H1 (cell line): ENCODE results near the gene TMEM45A. TPM values are rescaled to one million over a fixed set of nuclear protein-coding genes. Genes with fewer than 3 reads are reported as not detected.

ENCODE experiments used
- CTCF ChIA-PET: fragments of 300-600 bp; sonication (Branson Sonifier 250); formaldehyde crosslinking; loops from one replicate; lab custom pipeline; 2021; ENCODE audit not compliant: partially characterized antibody; lab: Charles Lee
- POLR2A ChIA-PET: fragments of 300-600 bp; sonication (Branson Sonifier 250); formaldehyde crosslinking; loops from one replicate; lab custom pipeline; 2021; ENCODE audit warnings: inconsistent platforms; ENCODE audit not compliant: partially characterized antibody; lab: Charles Lee
- DNase-seq, 2 experiments: peaks; one replicate each; pipeline versions ENCODE4 v3.0.0 to v3.0.0-alpha.2; 2010 to 2022; ENCODE audit warnings: low spot score in 2 of 2, low read depth in 1 of 2, mixed read lengths in 1 of 2
- FAIRE-seq: peaks from 2 replicates; lab custom pipeline; 2011; peaks lifted over from hg19 to GRCh38; lab: Jason Lieb, UNC
- H2AFZ ChIP-seq: 2 replicates; pipeline ENCODE4 v1.8.1; 2012; ENCODE audit warnings: low read length, inconsistent platforms
- H2AK5ac ChIP-seq: 2 replicates; pipeline ENCODE4 v1.6.1; 2013; ENCODE audit warnings: low read depth, low read length
- H2BK120ac ChIP-seq: replicated peaks from 2 replicates; pipeline ENCODE3; 2013; ENCODE audit warnings: low read depth, low read length, inconsistent platforms
- H2BK12ac ChIP-seq: 2 replicates; pipeline ENCODE4 v1.6.1; 2013; ENCODE audit warnings: low read depth, low read length
- H2BK15ac ChIP-seq: 2 replicates; pipeline ENCODE4 v1.6.1; 2013; ENCODE audit warnings: low read length
- H2BK20ac ChIP-seq: 2 replicates; pipeline ENCODE4 v1.6.1; 2013; ENCODE audit warnings: low read length
- H2BK5ac ChIP-seq: 2 replicates; pipeline ENCODE4 v1.6.1; 2013; ENCODE audit warnings: low read depth, low read length
- H3K14ac ChIP-seq: 2 replicates; pipeline ENCODE4 v1.6.1; 2013; ENCODE audit warnings: inconsistent platforms; ENCODE audit not compliant: insufficient read length
- H3K18ac ChIP-seq: 2 replicates; pipeline ENCODE4 v1.6.1; 2013; ENCODE audit warnings: low read length; ENCODE audit errors: extremely low read depth
- H3K23ac ChIP-seq: 2 replicates; pipeline ENCODE4 v1.6.1; 2013; ENCODE audit warnings: inconsistent platforms; ENCODE audit not compliant: insufficient read length
- H3K23me2 ChIP-seq: 2 replicates; pipeline ENCODE4 v1.6.1; 2013; ENCODE audit warnings: low read depth, low read length
- H3K27ac ChIP-seq: 2 replicates; pipeline ENCODE4 v1.6.1; 2011; ENCODE audit warnings: low read depth, low read length, inconsistent platforms
- H3K27me3 ChIP-seq, 4 experiments: replicated peaks in 1 of 4; 1 replicate in 1 of 4; 2 replicates in 3 of 4; pipeline versions ENCODE4 v1.6.1 to v1.8.1; 2011 to 2013; ENCODE audit warnings: low read length in 3 of 4, mild to moderate bottlenecking in 3 of 4, inconsistent platforms in 2 of 4, mixed read lengths in 2 of 4, moderate library complexity in 1 of 4; ENCODE audit not compliant: control insufficient read depth in 3 of 4, insufficient read depth in 3 of 4; ENCODE audit errors: extremely low read depth in 1 of 4
- H3K36me3 ChIP-seq, 4 experiments: 2 replicates each; pipeline versions ENCODE4 v1.6.1 to v1.8.1; 2011 to 2013; ENCODE audit warnings: mild to moderate bottlenecking in 4 of 4, low read length in 3 of 4, moderate library complexity in 2 of 4, control low read depth in 1 of 4, inconsistent platforms in 1 of 4; ENCODE audit not compliant: insufficient read depth in 4 of 4, control insufficient read depth in 2 of 4
- H3K4ac ChIP-seq: replicated peaks from 2 replicates; pipeline ENCODE3; 2013; ENCODE audit warnings: low read length, low read depth, mixed read lengths, inconsistent platforms; ENCODE audit not compliant: insufficient read length
- H3K4me1 ChIP-seq, 4 experiments: replicated peaks in 1 of 4; 1 replicate in 1 of 4; 2 replicates in 3 of 4; pipeline versions ENCODE4 v1.6.1 to v1.8.1; 2011 to 2013; ENCODE audit warnings: low read length in 3 of 4, inconsistent platforms in 2 of 4, mixed read lengths in 1 of 4; ENCODE audit not compliant: insufficient read depth in 4 of 4, control insufficient read depth in 3 of 4
- H3K4me2 ChIP-seq, 2 experiments: 2 replicates each; pipeline versions ENCODE4 v1.6.1 to v1.8.1; 2011 to 2013; ENCODE audit warnings: low read depth in 2 of 2, low read length in 2 of 2, control low read depth in 1 of 2, inconsistent platforms in 1 of 2, mild to moderate bottlenecking in 1 of 2; ENCODE audit not compliant: insufficient read depth in 1 of 2
- H3K4me3 ChIP-seq, 4 experiments: fragments of 200-600, 300-600 bp in 1 of 4; sonication (generic), shearing (Covaris generic), sonication (Bioruptor Twin) in 1 of 4; 2 replicates each; pipeline versions ENCODE4 v1.5.1 to v1.8.1; 2011 to 2016; ENCODE audit warnings: low read length in 4 of 4, low read depth in 3 of 4, control low read depth in 2 of 4, inconsistent platforms in 2 of 4, mild to moderate bottlenecking in 2 of 4, mixed read lengths in 1 of 4, moderate library complexity in 1 of 4; ENCODE audit not compliant: insufficient read depth in 2 of 4; ENCODE audit errors: extremely low read depth in 1 of 4
- H3K56ac ChIP-seq: replicated peaks from 2 replicates; pipeline ENCODE3; 2013; ENCODE audit warnings: low read depth, mild to moderate bottlenecking, mixed read lengths, low read length, inconsistent platforms; ENCODE audit not compliant: insufficient read length
- H3K79me1 ChIP-seq: 2 replicates; pipeline ENCODE4 v1.6.1; 2013; ENCODE audit warnings: low read depth, low read length, control low read depth
- H3K79me2 ChIP-seq, 2 experiments: 2 replicates each; pipeline versions ENCODE4 v1.6.1 to v1.8.1; 2012 to 2013; ENCODE audit warnings: low read length in 2 of 2, mild to moderate bottlenecking in 2 of 2, inconsistent platforms in 1 of 2; ENCODE audit not compliant: insufficient read depth in 2 of 2, control insufficient read depth in 1 of 2
- H3K9ac ChIP-seq, 4 experiments: replicated peaks in 1 of 4; 1 replicate in 1 of 4; 2 replicates in 3 of 4; pipeline versions ENCODE4 v1.6.1 to v1.8.1; 2011 to 2013; ENCODE audit warnings: low read depth in 3 of 4, low read length in 3 of 4, control low read depth in 2 of 4, mild to moderate bottlenecking in 2 of 4, moderate library complexity in 2 of 4, inconsistent platforms in 1 of 4; ENCODE audit errors: extremely low read depth in 1 of 4
- H3K9me3 ChIP-seq, 2 experiments: 2 replicates each; pipeline versions ENCODE4 v1.6.1 to v1.8.1; 2012 to 2013; ENCODE audit warnings: mild to moderate bottlenecking in 2 of 2, moderate library complexity in 2 of 2, control low read depth in 1 of 2, inconsistent platforms in 1 of 2, low read depth in 1 of 2, low read length in 1 of 2, mixed read lengths in 1 of 2; ENCODE audit not compliant: insufficient read depth in 2 of 2
- H4K20me1 ChIP-seq, 2 experiments: replicated peaks in 1 of 2; 2 replicates each; pipeline versions ENCODE3 to v1.8.1; 2011 to 2013; ENCODE audit warnings: inconsistent platforms in 2 of 2, low read length in 2 of 2, mild to moderate bottlenecking in 1 of 2; ENCODE audit not compliant: insufficient read depth in 2 of 2, control insufficient read depth in 1 of 2
- H4K5ac ChIP-seq: 2 replicates; pipeline ENCODE4 v1.6.1; 2013; ENCODE audit warnings: low read length, low read depth, mixed read lengths, inconsistent platforms; ENCODE audit not compliant: insufficient read length
- H4K8ac ChIP-seq: 2 replicates; pipeline ENCODE4 v1.8.0; 2013; ENCODE audit warnings: mild to moderate bottlenecking, moderate library complexity, low read length, inconsistent platforms; ENCODE audit not compliant: insufficient read depth; ENCODE audit errors: extremely low read depth
- H4K91ac ChIP-seq: replicated peaks from 2 replicates; pipeline ENCODE3; 2013; ENCODE audit warnings: low read length, mixed read lengths, inconsistent platforms; ENCODE audit not compliant: insufficient read length
- ATF3 ChIP-seq: IDR thresholded peaks from 2 replicates; pipeline ENCODE4 v1.6.1; 2011; ENCODE audit warnings: low read depth, mild to moderate bottlenecking, low read length; ENCODE audit not compliant: insufficient read depth
- CBX8 ChIP-seq: fragments of 300-800, 300-1000 bp; sonication (generic); IDR thresholded peaks from 2 replicates; pipeline ENCODE4 v1.7.1; 2016; ENCODE audit warnings: low read depth, low read length, borderline replicate concordance
- CHD1 ChIP-seq: IDR thresholded peaks from 2 replicates; pipeline ENCODE4 v1.6.1; 2012; ENCODE audit warnings: low read depth, low read length, improper control_type of control experiment
- CTCF ChIP-seq, 3 experiments: IDR thresholded peaks; 1 replicate in 2 of 3; 2 replicates in 1 of 3; pipeline versions ENCODE4 v1.5.1 to v1.6.1; 2011; ENCODE audit warnings: low read length in 3 of 3, mild to moderate bottlenecking in 3 of 3, inconsistent platforms in 2 of 3, low read depth in 1 of 3, moderate library complexity in 1 of 3; ENCODE audit not compliant: insufficient read depth in 1 of 3; ENCODE audit errors: control extremely low read depth in 1 of 3
- EGR1 ChIP-seq: IDR thresholded peaks from 2 replicates; pipeline ENCODE4 v1.6.1; 2011; ENCODE audit warnings: low read depth, low read length, borderline replicate concordance
- PHF8 ChIP-seq: fragments of 200-600 bp; sonication (generic); conservative IDR thresholded peaks from 2 replicates; pipeline ENCODE4 v1.7.1; 2012; ENCODE audit warnings: low read depth, mild to moderate bottlenecking, inconsistent platforms, low read length, moderate library complexity
- RNF2 ChIP-seq: fragments of 200-900, 300-1000 bp; sonication (generic); IDR thresholded peaks from 2 replicates; pipeline ENCODE4 v1.7.1; 2016; ENCODE audit warnings: borderline replicate concordance, low read depth, mild to moderate bottlenecking, antibody characterized with exemption, low read length; ENCODE audit not compliant: poor library complexity, severe bottlenecking; ENCODE audit errors: missing control alignments
- SUZ12 ChIP-seq: fragments of 200-600 bp; sonication (generic); IDR thresholded peaks from 2 replicates; pipeline ENCODE4 v1.6.1; 2012; ENCODE audit warnings: mild to moderate bottlenecking, inconsistent platforms, low read length, moderate library complexity, mixed read lengths
- ZNF274 ChIP-seq: IDR thresholded peaks from 2 replicates; pipeline ENCODE4 v1.7.0; 2012; ENCODE audit warnings: low read length, borderline replicate concordance; ENCODE audit errors: extremely low read depth
- WGBS, 2 experiments: shearing (Covaris generic) in 1 of 2; methylation state at CpG; one replicate each; pipeline versions ENCODE4 v1.1.6 to v1.1.7; 2013 to 2015; ENCODE audit warnings: low lambda C conversion rate in 2 of 2, mixed read lengths in 2 of 2, inconsistent platforms in 1 of 2, low coverage in 1 of 2, missing lambda C conversion rate in 1 of 2; ENCODE audit not compliant: insufficient replicate concordance in 2 of 2, insufficient coverage in 1 of 2, insufficient read length in 1 of 2; ENCODE audit errors: extremely low coverage in 1 of 2, missing lambda C conversion rate in 1 of 2; 5-methylcytosine and 5-hydroxymethylcytosine counted together
- polyA plus RNA-seq, 7 experiments: library from polyadenylated mRNA; depleted of rRNA in 3 of 7; stranded (reverse) in 5 of 7; unstranded in 2 of 7; fragments of >200 nt in 5 of 7; fragments of 200-250 nt in 2 of 7; gene quantifications; 1 replicate in 5 of 7; 2 replicates in 1 of 7; 4 replicates in 1 of 7; pipeline versions ENCODE4 v1.2.1 to v1.2.3, GENCODE V29; 2011 to 2013; ENCODE audit warnings: missing spikeins in 2 of 7, mixed read lengths in 2 of 7
- total RNA-seq: library from RNA; stranded (reverse); fragmentation: NEBNext Ultra II Directional; extraction: Animal tissue kit (Norgen Biotek cat#: 25700); gene quantifications from 2 replicates; pipeline ENCODE4 v1.2.1, GENCODE V29; 2021
- TF ChIP-seq, protein P1 (sequence below): IDR thresholded peaks from 2 replicates; pipeline ENCODE4 v1.6.1; 2012; ENCODE audit warnings: inconsistent platforms

TMEM45A gene
- total and polyA plus RNA-seq, 2 of the 8 experiments (the other 6 are each of a cell fraction or from before 2014, with no cell fraction given) = 12.9 to 14.2 TPM

- Histone ChIP-seq H3K4me1 (peaks cover 0 to 3% (median 1%) of the 10 kb centered on the region in 4 experiments; a peak in 2 of 7 replicates), H2AK5ac (no peak overlapping the region), H2BK12ac (no peak overlapping the region), H3K23me2 (peaks cover 2% of the 10 kb centered on the region; the same call in 1 of the 2 replicates), H2BK120ac (no peak overlapping the region), H4K20me1 (no peaks in the 10 kb centered on the region), H3K23ac (no peak overlapping the region), H3K27ac (no peak overlapping the region), H3K18ac (no peak overlapping the region), H3K9ac (no peak overlapping the region), H3K4me2 (no peak overlapping the region), H3K79me1 (no peaks in the 10 kb centered on the region), H4K8ac (no peak overlapping the region), H3K27me3 (no peaks in the 10 kb centered on the region), H2BK20ac (no peak overlapping the region), H4K5ac (no peak overlapping the region), H2AFZ (no peak overlapping the region), H4K91ac (no peak overlapping the region), H3K4ac (no peak overlapping the region), H3K36me3 (no peaks in the 10 kb centered on the region), H3K4me3 (no peak overlapping the region), H3K9me3 (no peaks in the 10 kb centered on the region), H2BK15ac (no peak overlapping the region), H3K14ac (no peak overlapping the region), H3K79me2 (no peaks in the 10 kb centered on the region), H3K56ac (no peak overlapping the region), H2BK5ac (no peak overlapping the region)
- no peak for FAIRE-seq
- CTCF ChIA-PET = interaction anchor here (2.1 to 3.7 kb wide), 2 partner anchors 19 to 24 kb away, joined by 7 to 18 read pairs; no protein-coding TSS in a partner anchor
- WGBS, 2 experiments = 83% methylated on average over 2 of the region's 2 CpGs; no CpG with 5 or more reads in 1 of the 2 experiments
- POLR2A ChIA-PET = no interaction called here
- no peak for DNase-seq
- TF ChIP-seq, protein P1, sequence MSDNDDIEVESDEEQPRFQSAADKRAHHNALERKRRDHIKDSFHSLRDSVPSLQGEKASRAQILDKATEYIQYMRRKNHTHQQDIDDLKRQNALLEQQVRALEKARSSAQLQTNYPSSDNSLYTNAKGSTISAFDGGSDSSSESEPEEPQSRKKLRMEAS = no peak
- TF ChIP-seq ZNF274 (no peak), ATF3 (no peak), EGR1 (no peak), PHF8 (no peak), CHD1 (no peak), CBX8 (no peak), SUZ12 (no peak), CTCF (IDR thresholded peaks at IDR 0.05; ENCODE audit: control extremely low read depth in 1 of 3, insufficient read depth in 1 of 3, low read depth in 1 of 3, low read length in 3 of 3) (no peak), RNF2 (no peak)
Measured at GRCh38 chr3:100486808-100487207, 5.6 kb upstream of the TMEM45A start.
